Esophagus squamous epithelium (tissue), 4 donors: ENCODE data around the gene ZNF385B.

Experiments
- CTCF ChIP-seq, 6 experiments: fragments of 450-650 bp in 4 of 6; fragments of 200-600 bp in 2 of 6; sonication (generic) in 2 of 6; IDR thresholded peaks; one replicate each; pipeline ENCODE4 v1.5.1; 2016 to 2019; ENCODE audit warnings: antibody characterized with exemption in 6 of 6, mild to moderate bottlenecking in 4 of 6, moderate library complexity in 4 of 6
- POLR2A ChIP-seq, 4 donors: fragments of 450-650 bp; IDR thresholded peaks; one replicate each; pipeline ENCODE4 v1.6.1; 2017; ENCODE audit warnings: antibody characterized with exemption in 4 of 4, mild to moderate bottlenecking in 4 of 4, moderate library complexity in 3 of 4

- no peak for TF ChIP-seq CTCF (IDR thresholded peaks at IDR 0.05)
- TF ChIP-seq POLR2A (IDR thresholded peaks at IDR 0.05) = no peak
Observed at GRCh38 chr2:179657068-179657595, 204.3 kb downstream of the ZNF385B start.
